DMS153 (cell line): ENCODE data around the gene ELL.
"Not testable (repeated sequence)": the region's sequence is repeated elsewhere in the genome, so short reads cannot be mapped to it uniquely, and the experiment has no call there.

Experiments used
- DNase-seq: peaks from one replicate; lab custom pipeline; 2025; lab: John Stamatoyannopoulos, UW

Gene ELL

GRCh38 chr19:18531485-18531884, 9.6 kb upstream of the ELL start:
- DNase-seq, result no peak

DNA sequence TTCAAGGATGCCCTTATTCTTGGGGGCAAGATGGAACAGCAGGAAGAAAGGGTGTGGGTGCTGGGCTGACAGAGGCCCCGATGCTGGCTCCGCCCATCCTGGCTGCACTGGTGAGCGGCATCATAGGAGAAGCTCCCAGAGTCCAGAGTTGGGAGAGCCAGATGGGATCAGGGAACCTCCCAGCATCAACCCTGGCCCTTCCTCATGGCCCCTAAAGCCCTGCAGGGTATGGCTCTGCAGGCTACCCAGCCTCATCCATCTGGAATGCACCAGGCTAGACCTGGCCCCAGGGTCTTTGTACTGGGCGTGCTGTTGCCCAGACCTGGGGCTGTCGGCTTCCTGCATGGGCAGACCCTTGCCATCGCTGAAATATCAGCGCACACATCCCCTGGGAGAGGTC, 7.9 kb upstream of the ELL start:
- no peak for DNase-seq

DNA sequence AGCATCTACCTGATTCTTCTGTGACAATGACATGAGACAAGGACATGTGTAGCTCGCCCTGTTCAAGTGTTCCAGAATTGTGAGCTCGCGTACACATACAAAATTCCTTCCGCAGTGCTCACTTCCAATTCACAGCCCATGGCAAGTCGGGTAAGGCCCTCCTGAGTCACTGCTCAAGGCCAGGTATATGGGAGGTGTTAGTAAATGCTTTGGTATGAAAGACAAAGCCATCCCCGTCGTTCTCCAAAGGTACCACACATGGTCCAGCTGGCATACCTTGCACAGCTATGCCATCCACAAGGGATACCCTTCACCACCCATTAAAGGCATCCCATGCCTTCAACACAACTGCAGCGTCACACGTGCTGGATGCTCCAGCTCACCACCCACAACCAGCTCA, 4.4 kb upstream of the ELL start:
- DNase-seq, result no peak

DNA sequence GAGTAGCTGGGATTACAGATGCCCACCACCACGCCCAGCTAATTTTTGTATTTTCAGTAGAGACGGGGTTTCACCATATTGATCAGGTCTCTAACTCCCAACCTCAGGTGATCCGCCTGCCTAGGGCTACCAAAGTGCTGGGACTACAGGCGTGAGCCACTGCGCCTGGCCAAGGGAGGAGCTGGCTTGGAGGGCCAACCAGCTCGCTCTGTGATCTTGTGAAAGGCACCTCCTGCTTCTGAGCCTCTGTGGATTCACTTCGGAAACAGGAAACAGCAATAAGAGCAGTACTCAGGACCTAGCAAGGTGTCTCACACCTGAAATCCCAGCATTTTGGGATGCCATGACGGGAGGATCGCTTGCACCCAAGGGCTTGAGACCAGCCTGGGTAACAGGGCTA, 2.0 kb upstream of the ELL start:
- no peak for DNase-seq

- not testable (repeated sequence) for DNase-seq
Measured at GRCh38 chr19:18522862-18523440, 1.1 kb upstream of the ELL start.

DNA sequence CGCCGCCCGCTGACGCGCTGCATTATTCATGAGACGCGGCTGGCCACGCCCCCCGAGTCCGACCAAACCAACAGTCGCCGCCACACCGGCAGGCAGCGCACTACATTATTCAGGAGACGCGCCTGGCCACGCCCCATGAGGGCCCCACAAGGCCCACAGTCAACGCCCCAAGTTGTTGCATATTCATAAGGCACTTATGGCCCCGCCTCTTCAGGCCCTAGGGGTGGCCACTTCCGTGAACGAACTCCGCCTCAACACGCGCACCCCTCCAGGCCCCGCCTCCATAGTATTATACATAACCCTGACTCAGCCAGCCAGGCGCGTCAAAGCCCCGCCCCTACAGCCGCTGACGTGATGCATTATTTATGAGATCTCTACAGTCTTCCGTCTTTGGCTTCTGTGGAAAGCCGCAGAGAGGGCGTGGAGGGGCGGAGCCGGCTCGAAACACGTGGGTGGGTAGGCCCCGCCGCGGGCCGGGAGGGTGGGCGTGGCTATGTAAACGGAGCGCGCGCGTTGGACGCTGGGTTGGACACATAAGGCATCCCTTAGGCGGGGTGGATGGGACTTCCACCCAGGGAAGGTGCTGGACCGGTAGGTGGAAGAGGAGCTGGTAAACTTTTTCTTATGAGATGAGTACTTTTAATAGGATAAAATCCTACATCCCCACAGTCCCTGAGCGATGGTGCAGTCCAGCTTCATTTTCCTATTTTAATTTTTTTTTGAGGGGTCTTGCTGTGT, 423 bp upstream of the ELL start:
- DNase-seq, result peak; percentile 100

- no peak for DNase-seq
Measured at GRCh38 chr19:18520848-18521691, 800 bp downstream of the ELL start.

DNA sequence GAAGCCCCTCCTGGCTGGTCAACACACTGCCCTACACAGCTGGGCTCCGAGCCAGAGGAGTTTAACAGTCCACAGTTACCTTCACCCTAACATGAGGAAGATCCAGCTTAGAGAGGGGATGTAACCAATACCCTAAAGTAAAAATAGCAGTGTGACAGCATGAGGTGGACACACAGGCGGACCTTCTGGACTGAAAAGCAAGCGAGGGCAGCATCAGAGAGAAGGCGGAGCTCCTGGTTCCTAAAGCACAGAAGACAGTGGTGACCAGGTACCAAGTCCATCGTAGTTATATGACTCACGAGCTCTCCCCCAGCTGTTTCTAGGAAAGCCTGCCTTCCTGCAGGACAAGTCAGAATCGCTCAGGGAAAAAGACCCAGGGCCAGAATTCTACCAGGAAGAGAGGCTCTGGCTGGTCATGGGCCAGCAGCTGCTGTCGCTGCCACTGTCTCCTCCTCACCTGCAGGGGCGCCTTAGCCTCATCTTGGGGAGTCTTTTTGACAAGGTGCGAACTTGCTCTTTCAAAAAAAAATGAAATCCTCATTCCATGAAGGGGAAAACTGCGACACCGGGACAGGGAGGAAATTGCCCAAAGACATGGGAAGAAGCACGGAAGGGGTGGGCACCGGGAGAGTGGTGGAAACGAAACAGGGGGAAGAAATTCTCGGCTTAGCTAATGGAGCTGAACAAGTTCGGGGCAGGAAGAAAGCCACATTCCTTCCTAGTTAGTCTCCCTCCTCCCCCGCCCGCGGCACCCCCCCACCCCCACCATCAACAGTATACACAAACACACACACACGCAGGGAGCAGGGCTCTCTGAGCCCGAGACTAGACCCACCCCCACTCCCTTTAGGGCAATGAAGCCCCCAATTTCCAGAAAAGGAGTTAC, 1.7 kb downstream of the ELL start:
- DNase-seq, result peak; percentile 32

DNA sequence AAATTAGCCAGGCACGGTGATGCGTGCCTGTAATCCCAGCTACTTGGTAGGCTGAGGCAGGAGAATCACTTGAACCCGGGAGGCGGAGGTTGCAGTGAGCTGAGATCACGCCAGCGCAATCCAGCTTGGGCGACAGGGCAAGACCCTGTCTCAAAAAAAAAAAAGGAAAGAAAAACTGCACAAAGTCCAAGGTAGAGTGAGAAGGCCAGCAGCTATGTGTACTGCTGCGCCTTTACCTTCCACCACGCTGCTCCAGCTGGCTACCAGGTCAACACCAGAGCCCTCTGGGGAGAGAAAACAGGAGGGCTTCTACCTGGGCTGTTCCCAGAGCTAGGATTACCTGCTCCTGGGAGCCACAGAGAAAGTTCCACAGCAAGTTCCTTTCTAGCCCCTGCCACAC, 3.2 kb downstream of the ELL start:
- no peak for DNase-seq

DNA sequence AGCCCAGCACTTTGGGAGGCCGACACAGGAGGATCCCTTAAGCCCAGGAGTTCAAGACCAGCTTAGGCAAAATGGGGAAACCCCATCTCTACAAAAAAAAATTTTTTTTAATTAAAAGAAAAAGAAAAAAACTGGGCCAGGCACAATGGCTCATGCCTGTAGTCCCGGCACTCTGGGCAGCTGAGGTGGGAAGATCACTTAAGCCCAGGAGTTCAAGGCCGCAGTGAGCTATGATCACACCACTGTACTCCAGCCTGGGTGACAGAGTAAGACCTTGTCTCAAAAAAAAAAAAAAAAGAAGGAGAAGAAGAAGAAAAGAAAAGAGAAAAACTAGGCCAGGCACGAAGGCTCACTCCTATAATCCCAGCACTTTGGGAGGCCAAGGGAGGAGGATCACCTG, 4.3 kb downstream of the ELL start:
- DNase-seq, result no peak

DNA sequence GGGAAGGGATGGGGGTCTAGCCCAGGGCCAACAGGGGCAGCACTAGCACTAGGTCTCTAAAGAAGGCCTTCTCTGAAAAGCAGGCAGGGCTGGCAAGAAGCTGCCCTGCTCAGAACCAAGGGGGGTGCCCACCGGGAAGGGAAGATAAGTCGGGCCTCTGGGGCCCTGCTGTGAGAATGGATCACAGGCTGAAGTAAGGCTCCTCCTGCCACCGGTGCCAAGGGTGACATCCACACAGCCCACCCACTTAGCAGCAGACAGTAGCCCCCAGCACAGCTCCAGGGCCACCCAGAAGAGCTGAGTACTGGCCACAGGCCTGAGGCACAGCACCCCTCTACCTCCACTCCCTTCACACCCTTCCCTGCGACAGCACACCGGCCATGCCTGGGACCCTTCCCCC, 5.9 kb downstream of the ELL start:
- DNase-seq, result no peak

DNA sequence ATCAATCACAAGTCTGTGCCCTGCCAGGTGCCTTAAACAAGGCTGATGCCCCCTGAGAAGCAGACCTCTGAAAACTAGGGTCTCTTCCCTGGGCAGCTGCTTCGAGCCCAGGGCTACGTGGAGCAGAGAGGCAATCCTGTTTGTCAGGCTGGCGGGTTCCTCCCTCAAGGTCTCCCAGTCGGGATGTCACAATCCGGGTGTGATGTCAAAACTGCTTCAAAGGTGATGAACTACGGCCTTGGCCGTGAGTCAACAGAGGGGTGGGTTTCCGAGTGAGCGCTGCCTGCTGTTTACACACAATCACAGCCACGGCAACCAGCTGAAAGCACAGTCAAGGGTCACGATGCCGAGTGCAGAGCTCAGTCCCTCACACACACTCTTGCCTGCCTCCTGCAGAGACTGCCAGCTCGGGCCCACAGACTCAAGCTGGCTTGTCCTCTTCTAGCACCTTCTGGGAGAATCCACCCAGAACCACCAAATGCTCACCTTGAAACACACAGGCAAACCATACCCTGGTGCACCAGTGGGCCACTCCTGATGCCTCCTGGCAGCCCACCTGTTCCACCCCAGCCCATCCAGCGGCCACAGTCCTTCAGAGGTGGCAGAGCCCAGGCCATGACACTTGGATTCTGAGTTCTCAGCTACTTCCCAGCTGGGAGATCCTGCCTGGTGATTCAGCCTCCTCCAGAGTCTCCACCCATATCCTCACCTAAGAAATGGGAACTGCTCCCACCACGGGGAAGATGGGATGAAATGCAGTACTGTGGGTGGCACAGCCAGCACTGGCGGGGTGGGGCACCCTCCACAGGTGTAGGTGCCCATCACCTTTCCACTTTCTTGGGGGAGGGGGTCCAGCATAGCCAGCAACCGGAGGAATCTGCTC, 6.8 kb downstream of the ELL start:
- DNase-seq, result peak; percentile 64

- DNase-seq, result no peak
Measured at GRCh38 chr19:18513868-18514267, 8.0 kb downstream of the ELL start.

GRCh38 chr19:18510216-18510615, 11.7 kb downstream of the ELL start:
- no peak for DNase-seq

DNA sequence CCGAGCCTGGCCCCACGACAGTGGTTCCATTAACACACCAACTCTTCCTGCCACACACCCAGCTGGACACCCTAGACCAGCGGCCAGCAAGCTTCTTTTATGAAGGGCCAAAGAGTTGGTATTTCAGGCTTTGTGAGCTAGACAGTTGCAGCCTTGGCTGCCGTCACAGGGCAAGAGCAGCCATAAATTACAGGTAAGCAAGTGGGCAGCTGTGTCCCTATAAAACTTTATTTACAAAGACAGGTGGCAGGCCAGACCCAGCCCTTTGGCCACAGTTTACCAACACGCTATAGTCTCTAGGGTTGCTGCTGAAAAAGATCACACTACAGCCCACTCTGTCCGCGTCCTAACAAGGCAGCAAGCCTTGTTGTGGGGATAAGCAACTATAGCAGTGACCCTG, 13.3 kb downstream of the ELL start:
- DNase-seq, result no peak

- no peak for DNase-seq
Measured at GRCh38 chr19:18507727-18508440, 14.0 kb downstream of the ELL start.

GRCh38 chr19:18507021-18507726, 14.7 kb downstream of the ELL start:
- no peak for DNase-seq

- no peak for DNase-seq
Measured at GRCh38 chr19:18506101-18506930, 15.6 kb downstream of the ELL start.
